Mammary epithelial cell (primary cell): ENCODE measurements around the gene ABCC1.

Source experiments
- EZH2 ChIP-seq: IDR thresholded peaks from 2 replicates; pipeline ENCODE4 v1.6.1; 2012; ENCODE audit warnings: low read length, inconsistent platforms, borderline replicate concordance
- TF ChIP-seq, protein P1 (sequence below), 2 donors: IDR thresholded peaks in 1 of 2; conservative IDR thresholded peaks in 1 of 2; 2 replicates each; pipeline ENCODE4 v1.5.1; 2011 to 2012; ENCODE audit warnings: inconsistent platforms in 2 of 2, low read length in 2 of 2, mild to moderate bottlenecking in 2 of 2, control low read depth in 1 of 2, low read depth in 1 of 2; ENCODE audit not compliant: insufficient read depth in 1 of 2; ENCODE audit errors: extremely low read depth in 1 of 2

DNA sequence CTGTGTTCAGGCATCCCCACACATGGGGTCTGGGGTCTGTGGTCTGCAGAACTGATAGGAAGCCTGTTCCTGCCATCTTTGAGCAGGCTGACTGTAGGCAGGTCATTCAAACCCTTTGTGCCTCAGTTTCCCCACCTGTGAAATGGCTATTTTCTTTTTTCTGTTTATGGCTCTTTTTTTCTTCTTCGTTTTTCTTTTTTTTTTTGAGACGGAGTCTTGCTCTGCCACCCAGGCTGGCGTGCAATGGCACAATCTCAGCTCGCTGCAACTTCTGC, 201.4 kb downstream of the ABCC1 start:
- no peak for TF ChIP-seq EZH2
- TF ChIP-seq, protein P1, sequence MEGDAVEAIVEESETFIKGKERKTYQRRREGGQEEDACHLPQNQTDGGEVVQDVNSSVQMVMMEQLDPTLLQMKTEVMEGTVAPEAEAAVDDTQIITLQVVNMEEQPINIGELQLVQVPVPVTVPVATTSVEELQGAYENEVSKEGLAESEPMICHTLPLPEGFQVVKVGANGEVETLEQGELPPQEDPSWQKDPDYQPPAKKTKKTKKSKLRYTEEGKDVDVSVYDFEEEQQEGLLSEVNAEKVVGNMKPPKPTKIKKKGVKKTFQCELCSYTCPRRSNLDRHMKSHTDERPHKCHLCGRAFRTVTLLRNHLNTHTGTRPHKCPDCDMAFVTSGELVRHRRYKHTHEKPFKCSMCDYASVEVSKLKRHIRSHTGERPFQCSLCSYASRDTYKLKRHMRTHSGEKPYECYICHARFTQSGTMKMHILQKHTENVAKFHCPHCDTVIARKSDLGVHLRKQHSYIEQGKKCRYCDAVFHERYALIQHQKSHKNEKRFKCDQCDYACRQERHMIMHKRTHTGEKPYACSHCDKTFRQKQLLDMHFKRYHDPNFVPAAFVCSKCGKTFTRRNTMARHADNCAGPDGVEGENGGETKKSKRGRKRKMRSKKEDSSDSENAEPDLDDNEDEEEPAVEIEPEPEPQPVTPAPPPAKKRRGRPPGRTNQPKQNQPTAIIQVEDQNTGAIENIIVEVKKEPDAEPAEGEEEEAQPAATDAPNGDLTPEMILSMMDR (conservative IDR thresholded peaks at IDR 0.05 in 1 of 2, IDR thresholded peaks at IDR 0.05 in 1 of 2; ENCODE audit: extremely low read depth in 1 of 2, insufficient read depth in 1 of 2, low read depth in 1 of 2, low read length in 2 of 2), result no peak
